NCI-H128 (cell line): ENCODE results near the gene PSMC6.

Source experiments
- DNase-seq: peaks from one replicate; lab custom pipeline; 2025; ENCODE audit not compliant: unreplicated experiment; lab: John Stamatoyannopoulos, UW

The PSMC6 gene

DNA sequence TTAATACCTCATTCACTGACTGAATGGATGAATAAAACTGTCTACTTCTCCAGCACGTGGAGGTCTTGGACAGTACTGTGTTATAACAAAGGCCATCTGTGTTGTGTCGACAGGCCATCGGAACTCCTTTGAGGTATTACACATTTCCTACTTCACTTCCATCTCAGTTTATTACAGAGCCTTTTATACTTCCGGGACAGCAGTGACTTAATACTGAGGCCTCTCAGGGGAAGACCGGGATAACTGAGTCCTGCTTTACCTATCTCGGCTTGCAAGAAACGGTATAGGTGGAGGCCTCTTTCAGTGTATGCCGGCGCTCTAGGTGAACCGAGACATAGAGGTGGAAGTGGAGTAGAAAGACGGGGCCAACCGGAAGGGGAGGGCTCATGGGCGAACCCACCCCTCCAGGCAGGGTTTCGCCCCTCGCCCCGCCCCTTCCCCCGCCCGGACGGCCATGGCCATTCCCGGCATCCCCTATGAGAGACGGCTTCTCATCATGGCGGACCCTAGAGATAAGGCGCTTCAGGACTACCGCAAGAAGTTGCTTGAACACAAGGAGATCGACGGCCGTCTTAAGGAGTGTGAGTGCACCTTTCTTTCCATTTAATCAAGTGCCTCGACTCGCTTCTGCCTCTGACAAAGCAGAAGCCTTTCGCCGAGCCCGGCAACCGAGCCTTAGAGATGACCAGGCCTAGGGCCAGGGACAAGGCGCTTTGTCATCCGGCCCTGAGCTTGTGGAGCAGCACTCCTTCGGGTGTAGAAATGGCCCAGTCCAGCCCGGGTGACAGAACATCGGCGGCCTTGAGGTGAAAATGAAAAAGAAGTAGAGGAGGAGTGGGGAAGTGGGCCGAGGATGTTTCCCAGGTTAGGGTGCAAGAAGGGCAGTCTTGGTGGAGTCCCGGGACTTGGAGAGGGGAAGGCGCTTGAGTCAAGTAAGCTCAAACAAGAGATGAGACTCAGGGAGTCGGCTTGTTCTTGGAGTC, at the start of gene PSMC6:
Gene PSMC6, plus strand, starts transcription at position 477 of the 983 bp plus-strand sequence. Its CDS starts 20 bp downstream, at position 497.
- DNase-seq = peak; percentile 57

- DNase-seq = no peak
Measured at GRCh38 chr14:52660325-52660724, 46.7 kb upstream of the PSMC6 start.

DNA sequence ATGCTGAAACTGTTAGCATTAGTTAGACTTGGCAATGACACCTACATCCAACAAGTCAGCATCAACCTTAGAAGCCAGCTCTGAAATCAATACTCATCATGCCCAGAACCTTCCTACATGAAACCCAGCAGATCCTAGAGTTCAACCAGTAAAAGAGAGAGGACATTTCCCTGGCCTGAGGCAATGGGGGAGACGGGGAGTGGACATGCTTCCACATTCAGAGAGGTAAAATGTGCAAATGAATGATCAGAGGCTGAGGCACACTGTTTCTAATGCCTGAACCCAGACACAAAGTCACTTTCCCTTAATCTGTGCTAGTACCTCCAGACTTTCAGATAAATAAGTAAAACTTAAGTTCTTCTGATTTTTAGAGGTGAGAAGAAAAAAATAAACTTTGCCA, 46.2 kb upstream of the PSMC6 start:
- DNase-seq = no peak

DNA sequence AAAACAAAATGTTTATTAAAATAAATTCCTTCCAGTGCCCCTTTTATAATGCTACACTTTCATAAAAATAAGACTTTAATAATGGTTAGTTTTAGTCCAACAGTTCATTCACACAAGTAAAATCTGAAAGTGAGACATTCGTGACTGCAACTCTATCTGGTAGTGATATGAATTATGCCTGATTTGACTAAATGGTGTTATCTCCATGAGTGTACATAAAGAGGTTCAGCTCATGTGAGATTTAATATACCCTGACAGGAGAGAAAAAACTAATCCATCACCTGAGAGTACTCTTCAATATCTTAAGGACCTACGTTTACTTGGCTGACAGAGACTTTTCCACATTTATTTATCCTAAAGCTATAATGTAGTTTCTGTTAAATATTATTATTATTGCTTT, 45.7 kb upstream of the PSMC6 start:
- no peak for DNase-seq

GRCh38 chr14:52663850-52664249, 43.1 kb upstream of the PSMC6 start:
- no peak for DNase-seq

GRCh38 chr14:52678591-52678990, 28.4 kb upstream of the PSMC6 start:
- DNase-seq = no peak

DNA sequence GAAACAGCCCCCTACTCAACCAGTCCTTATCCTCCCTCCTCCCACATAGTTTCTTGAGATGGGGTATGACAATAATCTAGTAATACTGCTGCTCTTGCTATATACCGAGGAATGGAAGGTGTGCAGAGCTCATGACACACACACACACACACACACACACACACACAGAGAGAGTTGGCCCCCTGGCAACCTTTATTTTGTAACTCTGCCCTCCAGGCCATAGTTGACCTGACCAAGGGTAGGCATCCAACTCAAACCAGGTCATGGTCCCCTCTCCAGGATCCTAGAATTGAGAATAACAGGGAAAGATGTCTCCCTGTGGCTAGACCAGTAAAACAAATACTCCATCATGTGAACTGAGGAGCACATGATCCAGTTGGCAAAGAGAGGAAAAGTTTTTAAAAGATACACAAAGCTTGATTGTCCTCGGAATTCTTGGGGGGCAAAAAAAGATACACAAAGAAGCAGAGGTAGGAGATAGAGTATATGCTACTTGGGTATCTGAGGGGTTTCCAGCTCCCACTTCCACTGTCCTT, 22.9 kb upstream of the PSMC6 start:
- DNase-seq = no peak

GRCh38 chr14:52686176-52686575, 20.8 kb upstream of the PSMC6 start:
- DNase-seq = no peak

DNA sequence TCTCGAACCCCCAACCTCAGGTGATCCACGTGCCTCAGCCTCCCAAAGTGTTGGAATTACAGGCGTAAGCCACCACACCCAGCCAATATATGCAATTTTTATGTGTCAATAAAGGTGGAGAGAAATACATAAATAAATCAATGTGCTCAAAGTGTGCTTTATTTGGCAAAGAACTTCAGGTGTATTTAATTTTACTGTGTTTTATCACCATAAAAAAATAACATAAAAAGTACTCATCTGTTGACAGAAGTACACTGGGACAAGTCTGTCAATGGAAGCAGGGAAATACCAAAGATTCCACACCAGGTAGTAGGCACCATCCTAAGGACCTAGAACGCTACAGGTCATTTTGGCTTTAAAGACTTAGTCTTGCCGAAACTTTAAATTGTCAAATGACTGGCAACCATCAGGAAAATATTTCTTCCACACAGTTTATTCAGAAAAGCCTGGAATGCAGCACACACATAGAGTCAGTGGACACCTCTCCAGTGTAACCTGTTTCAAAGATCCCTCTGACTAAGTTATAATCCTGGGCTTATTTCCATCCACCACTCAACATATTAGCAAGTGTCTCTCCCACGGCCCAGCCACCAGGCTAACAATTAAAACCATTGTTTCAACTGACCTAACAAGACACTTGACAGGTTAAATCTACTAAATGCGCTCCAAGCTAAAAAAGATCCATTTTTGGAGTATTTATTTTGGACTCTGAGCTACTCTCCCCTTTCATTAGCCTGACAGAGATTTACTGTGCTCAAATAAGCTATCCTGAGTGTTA, 15.8 kb upstream of the PSMC6 start:
- DNase-seq = no peak

DNA sequence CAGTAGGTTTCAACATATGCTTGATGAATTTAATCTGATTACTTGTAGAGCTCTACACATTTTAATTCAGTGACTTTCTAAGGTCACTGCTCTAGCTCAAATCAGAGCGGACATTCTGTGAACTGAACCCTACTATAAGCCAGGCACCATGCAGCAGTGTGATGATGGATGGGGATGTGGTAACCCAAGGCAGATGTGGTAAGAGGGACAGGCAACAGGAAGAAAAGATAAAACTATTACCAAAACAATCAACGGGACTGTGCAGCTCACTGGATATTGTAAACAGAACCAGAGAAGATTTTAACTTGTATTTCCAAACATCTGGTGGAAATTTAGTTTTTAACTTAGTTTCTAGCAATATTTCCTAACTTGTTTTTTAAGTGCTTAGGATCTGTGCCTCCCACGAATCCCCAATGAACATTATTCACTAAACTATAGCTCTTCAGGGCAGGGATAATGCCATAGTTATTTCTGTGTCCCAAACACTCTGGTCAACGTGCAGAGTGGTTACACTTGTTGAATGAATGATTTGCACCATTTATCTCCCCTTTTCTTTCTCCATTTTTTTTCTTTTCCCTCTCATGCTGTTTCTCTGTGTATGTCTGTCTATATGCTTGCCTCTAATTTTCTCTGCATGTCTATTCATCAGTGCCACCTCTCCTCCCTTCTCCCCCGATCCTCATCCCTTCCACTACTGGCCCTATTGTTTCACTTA, 14.6 kb upstream of the PSMC6 start:
- no peak for DNase-seq

- DNase-seq = no peak
Measured at GRCh38 chr14:52693036-52693435, 14.0 kb upstream of the PSMC6 start.

GRCh38 chr14:52693532-52693931, 13.5 kb upstream of the PSMC6 start:
- DNase-seq = no peak

GRCh38 chr14:52694761-52695480, 12.1 kb upstream of the PSMC6 start:
- peak; percentile 33 for DNase-seq

DNA sequence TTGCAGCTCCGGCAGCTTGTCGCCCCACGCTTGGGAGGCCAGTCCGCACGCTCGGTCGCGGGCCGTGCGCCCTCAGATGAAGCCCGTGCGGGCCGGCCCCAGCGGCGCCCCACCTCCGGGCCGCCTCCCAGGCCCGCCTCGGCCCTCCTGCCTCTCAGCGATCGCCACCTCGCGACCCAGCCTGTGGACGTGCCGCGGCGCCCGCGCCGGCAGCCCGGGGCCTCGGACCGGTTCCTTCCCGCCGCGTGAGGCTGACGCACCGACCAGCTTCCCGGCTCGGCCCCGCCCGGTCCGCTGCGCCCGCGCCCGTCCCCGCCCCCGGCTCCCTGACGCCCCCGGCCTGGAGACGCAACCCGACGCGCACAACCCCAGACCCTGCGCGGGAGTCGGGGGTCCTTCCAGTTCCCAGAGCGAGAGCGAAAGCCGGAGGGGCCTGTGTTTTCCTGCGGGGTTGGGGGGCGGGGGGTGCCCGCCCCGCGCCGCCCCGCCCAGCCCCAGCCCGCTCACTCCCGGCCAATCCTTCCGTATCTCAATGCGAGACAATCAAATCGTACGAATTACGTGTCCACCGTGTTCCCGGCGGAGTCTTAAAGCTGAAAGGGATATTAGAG, 11.4 kb upstream of the PSMC6 start, which contains the start of gene ERO1A:
Gene ERO1A, minus strand, starts transcription at position 78 of the 611 bp plus-strand sequence. Its CDS starts 77 bp downstream, at position 1.
- peak; percentile 80 for DNase-seq

DNA sequence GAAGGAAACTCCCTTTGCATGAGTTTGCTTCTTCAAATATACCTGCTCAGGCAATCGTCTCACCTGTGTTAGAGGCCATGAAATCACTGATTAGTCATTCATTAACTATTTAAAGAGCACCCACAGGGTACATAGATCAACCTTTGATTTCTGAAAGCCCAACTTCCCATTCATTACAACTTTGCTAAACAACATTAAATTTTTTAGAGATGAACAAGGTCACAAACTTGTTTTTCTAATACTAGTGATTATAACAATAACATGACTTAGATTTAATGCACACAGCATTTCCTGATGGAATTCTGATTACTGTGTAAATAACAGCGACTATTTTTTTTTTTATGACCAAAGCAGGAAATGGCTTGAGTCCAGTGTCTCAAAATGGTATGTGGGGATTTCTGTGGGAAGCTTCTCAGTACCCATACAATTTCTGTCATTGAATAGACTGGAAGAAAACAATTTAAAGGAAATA, 6.3 kb upstream of the PSMC6 start:
- no peak for DNase-seq

- no peak for DNase-seq
Measured at GRCh38 chr14:52701223-52701622, 5.8 kb upstream of the PSMC6 start.

DNA sequence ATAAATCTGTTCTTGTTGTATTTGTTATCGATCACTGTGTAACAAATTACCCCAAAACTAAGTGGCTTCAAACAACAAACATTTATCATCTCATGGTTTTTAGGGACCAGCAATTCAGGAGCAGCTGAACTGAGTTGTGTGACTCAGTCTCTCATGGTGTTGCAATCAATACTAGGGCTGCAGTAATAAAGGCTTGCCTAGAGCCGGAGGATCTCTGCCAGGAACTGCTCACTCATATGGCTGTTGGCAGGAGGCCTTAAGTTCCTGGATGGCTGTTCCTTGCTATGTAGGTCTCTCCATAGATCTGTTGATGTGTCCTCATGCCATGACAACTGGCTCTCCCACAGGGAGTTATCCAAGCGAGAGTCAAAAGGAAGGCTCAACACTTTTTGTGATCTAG, 3.8 kb upstream of the PSMC6 start:
- no peak for DNase-seq

DNA sequence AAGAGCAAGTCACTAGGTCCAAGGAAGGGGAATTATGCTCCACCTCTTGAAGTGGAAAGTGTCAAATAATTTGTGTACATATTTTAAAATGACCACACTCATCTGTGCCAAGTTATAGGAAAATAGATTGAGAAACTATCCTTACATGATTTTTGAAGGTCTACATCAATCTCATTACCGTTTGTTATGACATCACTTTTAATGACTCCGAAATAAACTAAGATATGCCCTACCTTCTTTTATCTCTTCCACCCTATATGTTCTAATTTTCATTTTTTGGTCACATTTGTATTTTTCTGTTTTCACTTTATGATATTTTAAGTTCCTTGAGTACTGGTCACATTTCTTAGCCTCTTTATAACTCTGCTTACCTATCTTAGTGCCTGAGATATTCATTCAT, 3.3 kb upstream of the PSMC6 start:
- no peak for DNase-seq

GRCh38 chr14:52706286-52706685, 714 bp upstream of the PSMC6 start:
- no peak for DNase-seq

DNA sequence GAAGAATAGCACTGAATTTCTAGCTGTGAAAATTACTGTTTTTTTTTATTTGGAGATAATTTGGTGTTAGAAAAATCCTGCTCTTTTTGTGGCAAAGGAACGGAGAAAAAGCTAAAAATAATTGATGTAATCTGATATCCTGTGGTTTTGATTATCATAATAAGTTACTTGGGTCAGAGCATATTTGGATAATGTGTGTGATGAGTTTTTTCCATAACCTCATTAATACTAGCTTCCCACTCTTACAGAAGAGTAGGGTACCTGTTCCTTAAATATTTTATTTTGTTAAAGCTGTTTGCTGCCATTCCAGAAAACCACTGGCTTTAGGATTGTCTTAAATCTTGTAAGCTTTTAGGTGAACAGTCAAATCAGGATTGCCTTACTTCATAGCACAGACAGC, 4.7 kb downstream of the PSMC6 start:
- DNase-seq = no peak
